Measurements from ENCODE around the gene CELA3A. TPM values are rescaled to one million over a fixed set of nuclear protein-coding genes. Genes with fewer than 3 reads are reported as not detected.

Gene CELA3A
- total RNA-seq, 2 experiments from 2014 or later, result not detected

DNA sequence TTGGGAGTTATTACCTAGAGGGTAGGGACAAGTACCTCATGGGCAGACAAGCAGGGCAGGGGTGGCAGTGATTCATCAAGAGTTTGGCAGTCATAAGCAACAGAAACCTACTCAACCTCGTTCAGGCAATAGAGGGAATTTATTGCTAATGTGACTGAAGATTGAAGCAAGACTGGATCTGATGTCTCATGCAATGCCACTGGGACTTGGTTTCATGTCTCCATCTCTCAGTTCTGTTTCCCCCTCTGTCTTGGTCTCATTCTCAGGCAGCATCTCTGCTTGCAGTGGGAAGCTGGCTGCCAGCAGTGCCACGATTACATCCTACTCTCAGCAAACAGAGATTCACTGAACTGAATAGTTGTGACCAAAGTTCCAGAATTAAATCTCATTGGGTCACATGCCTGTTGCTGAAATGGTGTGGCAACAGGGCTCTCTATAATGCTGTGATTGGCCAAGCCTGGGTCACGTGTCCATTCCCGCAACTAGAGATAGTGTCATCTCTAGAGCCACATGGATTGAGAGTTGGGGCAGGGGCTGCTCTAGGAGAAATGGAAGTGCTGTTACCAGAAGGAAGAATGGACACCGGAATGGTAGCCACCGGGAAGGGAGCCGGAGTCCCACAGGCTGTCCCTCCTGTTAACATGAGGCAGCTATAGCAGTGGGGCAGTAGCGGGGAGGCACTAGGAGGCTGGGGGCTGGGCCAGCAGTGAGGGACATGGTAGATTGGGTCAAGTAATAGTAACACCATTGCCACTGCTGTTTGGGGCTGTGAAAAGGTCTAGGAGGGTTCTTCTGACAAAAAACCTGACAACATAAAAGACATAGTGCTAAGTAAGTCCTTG, 47.1 kb downstream of the CELA3A start:
- Histone ChIP-seq H3K4me2 (ENCODE audit: low read length) (peak overlapping the region; percentile 11; the same call in 1 of the 2 replicates), H3K4me3 (ENCODE audit: low read depth, low read length, poor library complexity, severe bottlenecking) (no peak overlapping the region), H3K9me2 (ENCODE audit: insufficient read depth, low read length) (no peaks in the 10 kb centered on the region), H3K4me1 (ENCODE audit: insufficient read depth, low read length, poor library complexity, severe bottlenecking) (peaks cover 26% of the 10 kb centered on the region), H2AFZ (ENCODE audit: low read length) (peak overlapping the region; percentile 85), H3K27ac (ENCODE audit: low read depth, low read length, poor library complexity, severe bottlenecking) (no peak overlapping the region), H4K20me1 (ENCODE audit: insufficient read depth, low read length) (0 out of 2 replicates have a peak, but pooled peaks cover 3% of the 10 kb centered on the region), H3K79me2 (ENCODE audit: insufficient read depth, low read depth, low read length) (peaks cover 8% of the 10 kb centered on the region), H3K9me3 (ENCODE audit: low read length) (peaks cover 5% of the 10 kb centered on the region; the same call in 1 of the 2 replicates), H3K36me3 (ENCODE audit: insufficient read depth, low read length) (no peaks in the 10 kb centered on the region)
- ChIA-PET CTCF (ENCODE audit: unreplicated experiment) (interaction anchor here (0.5 kb wide), 1 partner anchor 44 kb away, joined by 5 read pairs; no protein-coding TSS in a partner anchor), POLR2A (interaction anchor here (0.5 to 2.3 kb wide), 4 partner anchors 10 to 1280 kb away, joined by 5 to 8 read pairs (median 7); no protein-coding TSS in a partner anchor)
- intact Hi-C loops (cut with micrococcal nuclease; ENCODE audit: unreplicated experiment), result no loop called here
- no peak for TF ChIP-seq EZH2phosphoT487 (IDR thresholded peaks at IDR 0.05; ENCODE audit: borderline replicate concordance, low read depth, low read length)
- TF ChIP-seq, protein P1, sequence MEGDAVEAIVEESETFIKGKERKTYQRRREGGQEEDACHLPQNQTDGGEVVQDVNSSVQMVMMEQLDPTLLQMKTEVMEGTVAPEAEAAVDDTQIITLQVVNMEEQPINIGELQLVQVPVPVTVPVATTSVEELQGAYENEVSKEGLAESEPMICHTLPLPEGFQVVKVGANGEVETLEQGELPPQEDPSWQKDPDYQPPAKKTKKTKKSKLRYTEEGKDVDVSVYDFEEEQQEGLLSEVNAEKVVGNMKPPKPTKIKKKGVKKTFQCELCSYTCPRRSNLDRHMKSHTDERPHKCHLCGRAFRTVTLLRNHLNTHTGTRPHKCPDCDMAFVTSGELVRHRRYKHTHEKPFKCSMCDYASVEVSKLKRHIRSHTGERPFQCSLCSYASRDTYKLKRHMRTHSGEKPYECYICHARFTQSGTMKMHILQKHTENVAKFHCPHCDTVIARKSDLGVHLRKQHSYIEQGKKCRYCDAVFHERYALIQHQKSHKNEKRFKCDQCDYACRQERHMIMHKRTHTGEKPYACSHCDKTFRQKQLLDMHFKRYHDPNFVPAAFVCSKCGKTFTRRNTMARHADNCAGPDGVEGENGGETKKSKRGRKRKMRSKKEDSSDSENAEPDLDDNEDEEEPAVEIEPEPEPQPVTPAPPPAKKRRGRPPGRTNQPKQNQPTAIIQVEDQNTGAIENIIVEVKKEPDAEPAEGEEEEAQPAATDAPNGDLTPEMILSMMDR (conservative IDR thresholded peaks at IDR 0.05; ENCODE audit: low read length), result no peak
- no TSS peak for BruUV-seq (replicated peaks)
- DNase-seq (ENCODE audit: low spot score), result peak; percentile 23

DNA sequence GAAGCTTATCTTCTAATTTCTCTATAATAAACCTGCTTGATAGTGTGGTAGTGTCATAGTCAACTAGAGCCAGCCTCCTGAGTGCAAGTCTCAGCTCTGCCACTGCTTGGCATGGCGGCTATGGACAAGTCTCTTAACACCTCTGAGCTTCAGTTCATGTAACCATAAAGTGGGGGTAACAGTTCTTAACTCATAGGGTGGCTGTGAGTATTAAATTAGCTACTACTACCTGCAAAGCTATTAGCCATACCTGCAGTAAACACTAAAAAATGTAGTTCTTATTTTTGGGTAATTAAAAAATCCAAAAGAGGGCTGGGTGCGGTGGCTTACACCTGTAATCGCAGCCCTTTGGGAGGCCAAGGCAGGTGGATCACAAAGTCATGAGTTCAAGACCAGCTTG, 48.9 kb downstream of the CELA3A start:
- no peak overlapping the region for H3K4me3 ChIP-seq (ENCODE audit: low read depth, low read length, poor library complexity, severe bottlenecking)
- ChIA-PET CTCF (ENCODE audit: unreplicated experiment) (no interaction called here), POLR2A (interaction anchor here (0.6 to 3.5 kb wide), 5 partner anchors 9 to 22 kb away, joined by 3 to 32 read pairs (median 5); no protein-coding TSS in a partner anchor)
- H3K36me3 ChIP-seq (ENCODE audit: insufficient read depth, low read length), result peaks cover 9% of the 10 kb centered on the region
- H3K27ac ChIP-seq (ENCODE audit: low read depth, low read length, poor library complexity, severe bottlenecking), result no peak overlapping the region
- 0 out of 2 replicates have a peak, but pooled peaks cover 16% of the 10 kb centered on the region for H4K20me1 ChIP-seq (ENCODE audit: insufficient read depth, low read length)
- peaks cover 26% of the 10 kb centered on the region for H3K4me1 ChIP-seq (ENCODE audit: insufficient read depth, low read length, poor library complexity, severe bottlenecking)
- H3K9me3 ChIP-seq (ENCODE audit: low read length), result peaks cover 5% of the 10 kb centered on the region; the same call in 1 of the 2 replicates
- H3K4me2 ChIP-seq (ENCODE audit: low read length), result no peak overlapping the region
- H3K9me2 ChIP-seq (ENCODE audit: insufficient read depth, low read length), result no peaks in the 10 kb centered on the region
- BruUV-seq (replicated peaks), result no TSS peak
- no peak for DNase-seq (ENCODE audit: low spot score)
- TF ChIP-seq EZH2phosphoT487 (IDR thresholded peaks at IDR 0.05; ENCODE audit: borderline replicate concordance, low read depth, low read length), result no peak
- TF ChIP-seq, protein P1 (conservative IDR thresholded peaks at IDR 0.05; ENCODE audit: low read length), result no peak
- intact Hi-C loops (cut with micrococcal nuclease; ENCODE audit: unreplicated experiment), result no loop called here
- H2AFZ ChIP-seq (ENCODE audit: low read length), result no peak overlapping the region
- peaks cover 25% of the 10 kb centered on the region for H3K79me2 ChIP-seq (ENCODE audit: insufficient read depth, low read depth, low read length)
